WERI-Rb-1 (cell line): ENCODE data around the gene ADRB2.

ENCODE experiments used
- DNase-seq: peaks from one replicate; pipeline ENCODE4 v3.0.0-alpha.2; 2020
- H3K27ac ChIP-seq: fragments of 250-450 bp; sonication (Bioruptor Pico); 2 replicates; pipeline ENCODE4 v1.5.1; 2020; ENCODE audit warnings: mild to moderate bottlenecking, moderate library complexity
- H3K27me3 ChIP-seq: fragments of 250-450 bp; sonication (Bioruptor Pico); 2 replicates; pipeline ENCODE4 v1.5.1; 2021; ENCODE audit warnings: mild to moderate bottlenecking, low read depth, moderate library complexity; ENCODE audit not compliant: insufficient read depth, severe bottlenecking
- H3K36me3 ChIP-seq: fragments of 250-450 bp; sonication (Bioruptor Pico); 2 replicates; pipeline ENCODE4 v1.5.1; 2020; ENCODE audit warnings: mild to moderate bottlenecking, moderate library complexity
- H3K4me3 ChIP-seq: 2 replicates; pipeline ENCODE4 v1.5.1; 2011; ENCODE audit warnings: low read depth, mild to moderate bottlenecking, control low read depth, low read length
- H3K9me3 ChIP-seq: fragments of 250-450 bp; sonication (Bioruptor Pico); 2 replicates; pipeline ENCODE4 v1.5.1; 2021; ENCODE audit warnings: mild to moderate bottlenecking, moderate library complexity; ENCODE audit not compliant: severe bottlenecking
- CTCF ChIP-seq: IDR thresholded peaks from 2 replicates; pipeline ENCODE4 v1.5.1; 2011; ENCODE audit warnings: low read depth, mild to moderate bottlenecking, control low read depth, inconsistent platforms, low read length

The ADRB2 gene

GRCh38 chr5:148826053-148826738 is at the start of gene ADRB2:
TSS of gene ADRB2 (plus strand) at chr5:148826611. CDS start at chr5:148826832, 221 bp downstream.
- Histone ChIP-seq H3K36me3 (no peaks in the 10 kb centered on the region), H3K4me3 (peak within 1 kb of the TSS; percentile 45), H3K27ac (no peak within 1 kb of the TSS), H3K9me3 (peaks cover 3% of the 10 kb centered on the region), H3K27me3 (peaks cover 52% of the 10 kb centered on the region)
- TF ChIP-seq CTCF = no peak
- peak; percentile 86 for DNase-seq

- peaks cover 41% of the 10 kb centered on the region for H3K27me3 ChIP-seq
- DNase-seq = no peak
- H3K4me3 ChIP-seq = no peak overlapping the region
- TF ChIP-seq CTCF = no peak
- H3K36me3 ChIP-seq = no peaks in the 10 kb centered on the region
- no peaks in the 10 kb centered on the region for H3K9me3 ChIP-seq
- no peak overlapping the region for H3K27ac ChIP-seq
These were observed 49.6 kb upstream of the ADRB2 start for GRCh38 chr5:148776780-148777179.

DNA sequence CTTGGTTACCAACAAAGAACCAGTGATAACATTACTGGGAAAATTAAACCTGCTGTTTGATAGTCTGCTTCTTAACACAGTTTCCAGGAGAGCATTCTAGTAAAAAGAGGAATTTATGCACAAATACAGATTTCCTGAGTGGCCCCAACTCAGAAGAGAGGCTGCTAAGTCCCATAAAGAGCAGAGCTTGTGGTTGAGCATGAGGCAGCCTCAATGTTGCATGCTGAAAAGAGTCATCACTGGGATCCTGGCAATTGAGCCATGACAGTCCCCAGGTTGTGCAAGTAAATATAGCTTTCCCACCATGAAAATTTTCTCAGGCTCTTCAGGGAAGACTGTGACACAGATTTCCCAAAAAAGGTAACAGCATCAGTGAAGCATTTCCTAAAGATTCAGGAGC is 47.5 kb upstream of the ADRB2 start:
- DNase-seq = no peak
- Histone ChIP-seq H3K27ac (no peak overlapping the region), H3K36me3 (no peaks in the 10 kb centered on the region), H3K9me3 (no peaks in the 10 kb centered on the region), H3K27me3 (peaks cover 45% of the 10 kb centered on the region), H3K4me3 (no peak overlapping the region)
- TF ChIP-seq CTCF = no peak

DNA sequence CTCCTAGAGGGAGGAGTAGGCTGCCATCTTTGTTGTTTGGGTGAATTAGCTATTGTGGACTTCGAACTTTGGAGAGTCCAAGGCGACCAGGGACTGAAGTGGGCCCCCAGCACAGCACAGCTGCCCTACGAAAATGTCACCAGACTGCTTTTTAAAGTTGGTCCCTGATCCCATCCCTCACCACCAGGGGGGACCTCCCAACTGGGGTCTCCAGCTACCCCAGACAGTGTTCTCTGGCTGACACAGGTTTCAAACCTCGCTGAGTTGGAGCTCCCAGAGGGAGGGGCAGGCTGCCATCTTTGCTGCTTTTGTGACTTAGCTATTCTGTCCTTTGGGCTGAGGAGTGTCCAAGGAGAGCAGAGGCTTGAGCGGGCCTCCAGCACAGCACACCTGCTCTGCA is 45.7 kb upstream of the ADRB2 start:
- no peak for DNase-seq
- Histone ChIP-seq H3K36me3 (no peaks in the 10 kb centered on the region), H3K27ac (no peak overlapping the region), H3K4me3 (no peak overlapping the region), H3K27me3 (peaks cover 54% of the 10 kb centered on the region), H3K9me3 (no peaks in the 10 kb centered on the region)
- no peak for TF ChIP-seq CTCF

- Histone ChIP-seq H3K27me3 (peaks cover 54% of the 10 kb centered on the region), H3K27ac (no peak overlapping the region), H3K36me3 (no peaks in the 10 kb centered on the region), H3K9me3 (no peaks in the 10 kb centered on the region), H3K4me3 (no peak overlapping the region)
- DNase-seq = no peak
- no peak for TF ChIP-seq CTCF
These were observed 44.6 kb upstream of the ADRB2 start for GRCh38 chr5:148781766-148782165.

DNA sequence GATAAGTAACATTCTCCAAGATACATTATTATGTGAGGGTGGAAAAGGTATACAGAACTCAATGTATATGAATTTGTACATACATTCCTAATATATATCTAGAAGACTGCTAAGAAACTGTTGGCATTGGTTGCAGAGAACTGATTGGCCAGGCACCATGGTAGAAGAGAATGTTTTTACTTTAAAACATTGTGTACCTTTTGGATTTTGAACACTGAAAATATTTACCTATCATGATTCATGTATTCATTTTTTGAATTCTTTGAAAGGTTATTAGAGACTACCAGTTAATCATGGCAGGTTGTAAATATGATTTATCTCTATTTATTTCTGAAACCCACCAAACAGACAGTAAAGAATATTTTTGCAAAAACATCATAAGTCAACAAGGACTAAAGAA is 41.2 kb upstream of the ADRB2 start:
- H3K9me3 ChIP-seq = no peaks in the 10 kb centered on the region
- no peak for TF ChIP-seq CTCF
- no peak for DNase-seq
- no peak overlapping the region for H3K27ac ChIP-seq
- H3K27me3 ChIP-seq = peaks cover 55% of the 10 kb centered on the region
- no peaks in the 10 kb centered on the region for H3K36me3 ChIP-seq
- no peak overlapping the region for H3K4me3 ChIP-seq
